ENCODE data around the gene ARHGEF19. TPM values are rescaled to one million over a fixed set of nuclear protein-coding genes. Genes with fewer than 3 reads are reported as not detected.
"Not testable (repeated sequence)": the region's sequence is repeated elsewhere in the genome, so short reads cannot be mapped to it uniquely, and the experiment has no call there.

ARHGEF19 gene
- total and polyA plus RNA-seq, 7 donors = 0.99 to 2.4 (median 1.3) TPM

- Histone ChIP-seq H3K27ac (no peak overlapping the region), H3K9me3 (no peaks in the 10 kb centered on the region), H3K27me3 (ENCODE audit: insufficient read depth in 3 of 3, low read length in 2 of 3) (peaks cover 0 to 23% (median 13%) of the 10 kb centered on the region in 3 donors), H3K4me3 (peak overlapping the region; percentile 38), H3K4me1 (peaks cover 6% of the 10 kb centered on the region), H3K36me3 (ENCODE audit: insufficient read depth in 1 of 2, low read depth in 1 of 2) (peaks cover 0 to 4% of the 10 kb centered on the region in 2 donors)
- 12 to 17% (median 15%) methylated on average over 38 to 46 of the region's 46 CpGs for WGBS, 3 donors
- DNase-seq (peak; percentile 61 to 82), ATAC-seq (peak; percentile 28 to 77 (median 66))
- no peak for TF ChIP-seq CTCF (IDR thresholded peaks at IDR 0.05)
- intact Hi-C loops (cut with DNase I) = no loop called here
Observed at GRCh38 chr1:16226490-16227179, 14.2 kb upstream of the ARHGEF19 start.

GRCh38 chr1:16226129-16226489 lies 13.7 kb upstream of the ARHGEF19 start:
- no peak for DNase-seq
- peaks cover 0 to 23% (median 13%) of the 10 kb centered on the region in 3 donors for H3K27me3 ChIP-seq (ENCODE audit: insufficient read depth in 3 of 3, low read length in 2 of 3)
- no peaks in the 10 kb centered on the region for H3K36me3 ChIP-seq (ENCODE audit: insufficient read depth in 1 of 2, low read depth in 1 of 2)
- peak overlapping the region; percentile 38 for H3K4me3 ChIP-seq
- no peaks in the 10 kb centered on the region for H3K9me3 ChIP-seq
- peaks cover 6% of the 10 kb centered on the region for H3K4me1 ChIP-seq
- peak in 3 of 4 donors; percentile 5 to 14 (median 11) for ATAC-seq
- intact Hi-C loops (cut with DNase I) = no loop called here
- 77 to 88% (median 81%) methylated on average over 7 of the region's 7 CpGs for WGBS, 3 donors
- H3K27ac ChIP-seq = no peak overlapping the region
- TF ChIP-seq CTCF (IDR thresholded peaks at IDR 0.05) = no peak

GRCh38 chr1:16224472-16224871 lies 12.0 kb upstream of the ARHGEF19 start:
- Histone ChIP-seq H3K36me3 (ENCODE audit: insufficient read depth in 1 of 2, low read depth in 1 of 2) (no peaks in the 10 kb centered on the region), H3K4me1 (peaks cover 6% of the 10 kb centered on the region), H3K4me3 (no peak overlapping the region), H3K27ac (no peak overlapping the region), H3K27me3 (ENCODE audit: insufficient read depth in 3 of 3, low read length in 2 of 3) (peaks cover 0 to 23% (median 13%) of the 10 kb centered on the region in 3 donors), H3K9me3 (no peaks in the 10 kb centered on the region)
- peak in 1 of 4 donors; percentile 56 for ATAC-seq
- DNase-seq = no peak
- TF ChIP-seq CTCF (IDR thresholded peaks at IDR 0.05) = no peak
- 39 to 57% (median 43%) methylated on average over 3 of the region's 3 CpGs for WGBS, 3 donors
- intact Hi-C loops (cut with DNase I) = no loop called here

- H3K4me3 ChIP-seq; H3K36me3 ChIP-seq (ENCODE audit: insufficient read depth in 1 of 2, low read depth in 1 of 2); ATAC-seq; H3K9me3 ChIP-seq; H3K4me1 ChIP-seq; intact Hi-C loops (cut with DNase I); H3K27ac ChIP-seq; DNase-seq: not testable (repeated sequence)
- H3K27me3 ChIP-seq (ENCODE audit: insufficient read depth in 3 of 3, low read length in 2 of 3) = peaks cover 0 to 15% (median 8%) of the 10 kb centered on the region in 3 donors
- 82 to 87% (median 83%) methylated on average over 14 of the region's 14 CpGs for WGBS, 3 donors
Observed at GRCh38 chr1:16222716-16223115, 10.3 kb upstream of the ARHGEF19 start.

GRCh38 chr1:16221499-16221898 lies 9.0 kb upstream of the ARHGEF19 start:
- peaks cover 6% of the 10 kb centered on the region for H3K4me1 ChIP-seq
- no peak overlapping the region for H3K4me3 ChIP-seq
- WGBS, 3 donors = 98 to 100% (median 100%) methylated on average over 1 of the region's 1 CpG
- H3K27ac ChIP-seq = no peak overlapping the region
- peaks cover 0 to 3% (median 0%) of the 10 kb centered on the region in 3 donors for H3K27me3 ChIP-seq (ENCODE audit: insufficient read depth in 3 of 3, low read length in 2 of 3)
- no peaks in the 10 kb centered on the region for H3K9me3 ChIP-seq
- DNase-seq (no peak), ATAC-seq (no peak)
- no peak for TF ChIP-seq CTCF (IDR thresholded peaks at IDR 0.05)
- H3K36me3 ChIP-seq (ENCODE audit: insufficient read depth in 1 of 2, low read depth in 1 of 2) = no peaks in the 10 kb centered on the region
- intact Hi-C loops (cut with DNase I) = no loop called here
